Astrocyte of the cerebellum (primary cell): ENCODE results near the gene TUBB3.

Experiments
- DNase-seq: peaks from one replicate; pipeline ENCODE4 v3.0.0-alpha.2; 2011; ENCODE audit warnings: low read depth
- H3K4me3 ChIP-seq: 2 replicates; pipeline ENCODE4 v1.5.1; 2011; ENCODE audit warnings: mild to moderate bottlenecking, low read depth, low read length, moderate library complexity
- CTCF ChIP-seq: IDR thresholded peaks from 2 replicates; pipeline ENCODE4 v1.5.1; 2012; ENCODE audit warnings: low read length, low read depth, moderate library complexity, mild to moderate bottlenecking; ENCODE audit errors: missing control alignments
- in situ Hi-C: cut with HindIII; loops from 2 replicates; pipeline ENCODE4 v1.10.0; 2017; ENCODE audit warnings: low sequenced_read_pairs

The TUBB3 gene

GRCh38 chr16:89973654-89974335 is 50.7 kb downstream of the TUBB3 start:
- in situ Hi-C loops = no loop called here
- DNase-seq = no peak
- TF ChIP-seq CTCF = no peak
- peak overlapping the region; percentile 95 for H3K4me3 ChIP-seq

DNA sequence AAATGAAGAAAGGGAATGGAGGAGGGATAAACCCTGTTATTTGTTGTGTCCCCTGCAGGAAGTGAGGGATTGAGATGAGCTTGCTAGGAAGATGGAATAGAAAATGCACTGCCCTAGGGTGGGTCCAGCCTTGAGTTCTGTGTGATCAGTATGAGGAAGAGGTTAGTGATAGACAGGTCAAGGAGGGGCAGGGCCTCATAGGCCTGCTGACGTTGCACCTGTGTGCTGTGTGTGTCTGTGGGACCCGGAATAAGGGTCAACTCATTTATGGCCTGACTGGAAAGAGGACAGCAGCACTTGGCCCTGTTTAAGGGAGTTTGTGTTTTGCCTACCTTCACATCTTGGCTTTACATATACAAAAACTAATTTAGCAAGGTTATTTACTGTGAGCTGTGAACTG is 51.7 kb downstream of the TUBB3 start:
- in situ Hi-C loops = no loop called here
- no peak for TF ChIP-seq CTCF
- no peak overlapping the region for H3K4me3 ChIP-seq
- no peak for DNase-seq

- H3K4me3 ChIP-seq = no peak overlapping the region
- DNase-seq = no peak
- TF ChIP-seq CTCF = no peak
- in situ Hi-C loops = no loop called here
These were observed 58.3 kb downstream of the TUBB3 start for GRCh38 chr16:89981414-89981813.

GRCh38 chr16:89982318-89982717 is 59.2 kb downstream of the TUBB3 start:
- in situ Hi-C loops = no loop called here
- TF ChIP-seq CTCF = no peak
- no peak for DNase-seq
- H3K4me3 ChIP-seq = no peak overlapping the region

- no peak overlapping the region for H3K4me3 ChIP-seq
- no peak for DNase-seq
- in situ Hi-C loops = no loop called here
These were observed 60.4 kb downstream of the TUBB3 start for GRCh38 chr16:89983536-89983935.

DNA sequence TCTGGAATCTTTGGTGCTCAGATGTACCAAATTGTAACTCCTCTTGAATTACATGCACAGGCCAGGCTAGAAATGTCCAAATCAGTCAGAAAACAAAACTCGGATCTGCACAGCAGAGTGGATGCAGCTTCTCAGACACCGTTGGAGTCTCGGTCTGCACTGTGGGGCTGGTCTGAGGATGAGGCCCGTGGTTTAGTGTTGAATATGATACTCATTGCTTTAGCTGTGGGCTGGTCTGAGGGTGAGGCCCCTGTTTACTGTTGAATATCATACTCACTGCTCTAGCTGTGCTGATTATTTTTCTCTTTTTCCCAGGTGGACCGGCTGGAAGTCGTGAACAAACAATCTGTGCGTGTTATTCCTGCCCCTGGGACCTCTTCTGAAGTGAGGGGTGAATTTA is 61.1 kb downstream of the TUBB3 start:
- no peak overlapping the region for H3K4me3 ChIP-seq
- TF ChIP-seq CTCF = no peak
- in situ Hi-C loops = no loop called here
- no peak for DNase-seq

More at GRCh38 chr16:89983536-89983935, 60.4 kb downstream of the TUBB3 start:
- TF ChIP-seq CTCF = no peak
